Type B pancreatic cell (in vitro differentiated cells): ENCODE results near the gene FGFRL1. TPM values are rescaled to one million over a fixed set of nuclear protein-coding genes. Genes with fewer than 3 reads are reported as not detected.
"Not testable (repeated sequence)": the region's sequence is repeated elsewhere in the genome, so short reads cannot be mapped to it uniquely, and the experiment has no call there.

ENCODE experiments used
- DNase-seq: peaks from one replicate; pipeline ENCODE4 v3.0.0; 2021; ENCODE audit warnings: mixed read lengths; ENCODE audit not compliant: unreplicated experiment; ENCODE audit errors: extremely low spot score
- H3K27ac Mint-ChIP-seq: 2 replicates; pipeline ENCODE4 v1.8.0; 2021; ENCODE audit warnings: mild to moderate bottlenecking, mixed read lengths
- H3K27me3 Mint-ChIP-seq: 2 replicates; pipeline ENCODE4 v1.8.0; 2021; ENCODE audit warnings: mixed read lengths
- H3K36me3 Mint-ChIP-seq: 2 replicates; pipeline ENCODE4 v1.8.0; 2021; ENCODE audit warnings: mixed read lengths
- H3K4me1 Mint-ChIP-seq: one replicate; pipeline ENCODE4 v1.8.0; 2021; ENCODE audit warnings: mixed read lengths; ENCODE audit not compliant: unreplicated experiment
- H3K4me3 Mint-ChIP-seq: 2 replicates; pipeline ENCODE4 v1.8.0; 2021; ENCODE audit warnings: mild to moderate bottlenecking, mixed read lengths
- H3K9me3 Mint-ChIP-seq: 2 replicates; pipeline ENCODE4 v1.8.0; 2021; ENCODE audit warnings: mixed read lengths
- CTCF ChIP-seq: fragments of 200-600 bp; sonication (generic); conservative IDR thresholded peaks from 2 replicates; pipeline ENCODE4 v1.5.0; 2021; ENCODE audit warnings: antibody characterized with exemption, mild to moderate bottlenecking
- total RNA-seq: library from RNA; stranded (reverse); gene quantifications from 2 replicates; pipeline ENCODE4 v1.2.1, GENCODE V29; 2021; ENCODE audit warnings: low replicate concordance

Gene FGFRL1
- total RNA-seq, 1 donor from 2014 or later: 30.9 TPM

- H3K36me3 Mint-ChIP-seq: no peaks in the 10 kb centered on the region
- H3K9me3 Mint-ChIP-seq: no peaks in the 10 kb centered on the region
- peaks cover 7% of the 10 kb centered on the region for H3K27me3 Mint-ChIP-seq
- peaks cover 15% of the 10 kb centered on the region for H3K4me1 Mint-ChIP-seq
- no peak for TF ChIP-seq CTCF
- no peak overlapping the region for H3K27ac Mint-ChIP-seq
- DNase-seq: no peak
- no peak overlapping the region for H3K4me3 Mint-ChIP-seq
These were observed 32.4 kb downstream of the FGFRL1 start for GRCh38 chr4:1043651-1044468.

GRCh38 chr4:1044469-1045192, 33.2 kb downstream of the FGFRL1 start:
- Mint-ChIP-seq H3K9me3 (no peaks in the 10 kb centered on the region), H3K36me3 (no peaks in the 10 kb centered on the region), H3K4me1 (peaks cover 15% of the 10 kb centered on the region), H3K27me3 (peaks cover 7% of the 10 kb centered on the region), H3K4me3 (no peak overlapping the region), H3K27ac (no peak overlapping the region)
- no peak for DNase-seq
- no peak for TF ChIP-seq CTCF

GRCh38 chr4:1045193-1045594, 33.8 kb downstream of the FGFRL1 start:
- no peak overlapping the region for H3K4me3 Mint-ChIP-seq
- peaks cover 9% of the 10 kb centered on the region for H3K27me3 Mint-ChIP-seq
- DNase-seq: no peak

GRCh38 chr4:1045595-1046201, 34.3 kb downstream of the FGFRL1 start:
- H3K27ac Mint-ChIP-seq: no peak overlapping the region
- peaks cover 11% of the 10 kb centered on the region for H3K4me1 Mint-ChIP-seq
- H3K4me3 Mint-ChIP-seq: no peak overlapping the region
- no peak for TF ChIP-seq CTCF
- no peaks in the 10 kb centered on the region for H3K36me3 Mint-ChIP-seq
- peaks cover 12% of the 10 kb centered on the region for H3K27me3 Mint-ChIP-seq
- no peak for DNase-seq
- H3K9me3 Mint-ChIP-seq: no peaks in the 10 kb centered on the region

More at GRCh38 chr4:1045193-1045594, 33.8 kb downstream of the FGFRL1 start:
- no peak for TF ChIP-seq CTCF
- Mint-ChIP-seq H3K36me3 (no peaks in the 10 kb centered on the region), H3K4me1 (peaks cover 13% of the 10 kb centered on the region), H3K27ac (no peak overlapping the region), H3K9me3 (no peaks in the 10 kb centered on the region)

GRCh38 chr4:1046581-1047011, 35.2 kb downstream of the FGFRL1 start:
- H3K9me3 Mint-ChIP-seq, H3K36me3 Mint-ChIP-seq, H3K4me1 Mint-ChIP-seq, H3K27ac Mint-ChIP-seq, H3K4me3 Mint-ChIP-seq, DNase-seq: not testable (repeated sequence)
- peaks cover 21% of the 10 kb centered on the region for H3K27me3 Mint-ChIP-seq
